ENCODE results near the gene WDR17.

The WDR17 gene

DNA sequence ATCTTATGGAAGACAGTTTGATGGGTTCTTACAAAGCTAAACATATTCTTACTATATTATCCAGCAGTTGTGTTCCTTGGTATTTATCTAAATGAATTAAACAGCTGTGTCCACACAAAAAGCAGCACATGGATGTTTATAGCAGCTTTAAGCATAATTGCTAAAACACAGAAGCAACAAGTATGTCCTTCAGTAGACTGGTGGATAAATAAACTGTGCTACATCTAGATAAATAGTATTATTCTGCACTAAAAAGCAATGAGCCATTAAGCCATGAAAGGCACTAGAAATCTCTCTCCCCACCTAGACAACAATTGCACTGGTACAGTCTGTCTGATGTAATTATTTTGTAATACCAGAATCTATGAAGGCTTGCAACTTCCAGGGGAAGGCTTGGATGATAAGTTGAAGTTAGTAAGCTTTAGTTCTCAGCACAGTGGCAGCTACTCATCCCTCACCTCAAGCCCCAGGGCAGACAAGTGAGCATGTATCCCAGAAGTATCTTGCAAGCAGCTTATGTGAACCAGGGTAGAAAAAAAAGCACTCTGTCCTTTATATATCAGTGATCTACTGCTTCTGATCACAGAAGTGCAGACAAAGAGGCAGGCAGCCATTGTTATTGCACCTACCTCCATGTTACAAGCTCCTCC, 36.9 kb downstream of the WDR17 start:
- DNase-seq = no peak

DNA sequence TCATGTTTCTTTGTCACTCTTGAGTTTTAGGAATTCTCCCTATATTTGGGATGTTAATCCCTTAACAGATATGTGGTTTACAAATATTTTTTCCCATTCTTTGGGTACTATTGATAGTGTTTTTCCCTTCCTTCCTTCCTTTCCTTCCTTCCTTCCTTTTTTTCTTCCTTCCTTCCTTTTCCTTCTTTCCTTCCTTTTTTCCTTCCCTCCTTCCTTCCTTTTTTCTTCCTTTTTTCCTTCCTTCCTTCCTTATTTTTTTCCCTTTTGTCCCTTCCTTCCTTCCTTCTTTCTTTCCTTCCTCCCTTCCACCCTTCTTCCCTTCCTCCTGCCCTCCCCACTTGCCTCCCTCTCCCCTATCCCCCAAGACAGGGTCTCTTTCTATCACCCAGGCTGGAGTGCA, 42.1 kb downstream of the WDR17 start:
- DNase-seq = no peak

DNA sequence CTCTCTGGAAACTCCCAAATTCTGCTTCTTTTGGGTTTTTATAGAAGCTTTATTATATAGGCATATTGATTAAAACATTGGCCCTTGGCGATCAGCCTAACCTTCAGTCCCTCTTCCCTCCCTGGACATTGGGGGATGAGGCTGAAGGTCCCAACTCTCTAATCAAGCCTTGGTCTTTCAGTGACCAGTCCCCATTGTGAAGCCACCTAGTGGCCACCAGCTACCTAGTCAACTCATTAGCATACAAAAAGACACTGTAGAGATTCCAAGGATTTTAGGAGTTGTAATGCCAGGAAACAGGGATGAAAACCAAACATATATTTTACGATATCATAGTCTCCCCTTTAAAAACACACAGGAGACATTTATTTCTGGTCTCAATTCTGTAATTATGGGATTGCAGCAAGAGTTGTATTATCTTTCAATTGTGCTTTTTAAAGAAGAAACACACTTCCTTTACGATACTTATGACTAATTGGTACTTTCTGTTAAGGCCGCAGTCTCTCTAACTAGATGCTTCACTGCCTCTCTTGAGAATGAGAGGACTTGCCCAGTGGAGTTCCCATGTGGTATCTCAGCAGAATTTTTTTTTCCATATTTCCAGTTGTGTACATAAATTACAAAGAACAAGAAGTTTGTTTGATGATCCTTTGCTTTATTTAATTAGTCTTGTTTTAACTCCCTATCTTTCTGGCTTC, 58.2 kb downstream of the WDR17 start:
- no peak for DNase-seq

DNA sequence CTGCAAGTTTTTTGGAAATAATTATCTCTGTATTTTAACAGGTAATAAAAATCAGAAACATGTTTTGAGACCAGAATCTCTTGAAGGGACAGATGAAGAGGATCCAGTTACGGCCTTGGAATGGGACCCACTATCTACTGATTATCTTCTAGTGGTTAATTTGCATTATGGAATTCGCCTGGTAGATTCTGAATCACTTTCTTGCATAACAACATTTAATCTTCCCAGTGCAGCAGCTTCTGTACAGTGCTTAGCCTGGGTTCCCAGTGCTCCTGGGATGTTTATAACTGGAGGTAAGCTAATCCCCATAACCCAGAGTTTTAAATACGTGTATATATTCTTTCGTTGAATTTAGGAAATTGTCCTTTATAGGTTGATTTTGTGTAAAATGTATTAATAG, 59.4 kb downstream of the WDR17 start:
- no peak for DNase-seq

DNA sequence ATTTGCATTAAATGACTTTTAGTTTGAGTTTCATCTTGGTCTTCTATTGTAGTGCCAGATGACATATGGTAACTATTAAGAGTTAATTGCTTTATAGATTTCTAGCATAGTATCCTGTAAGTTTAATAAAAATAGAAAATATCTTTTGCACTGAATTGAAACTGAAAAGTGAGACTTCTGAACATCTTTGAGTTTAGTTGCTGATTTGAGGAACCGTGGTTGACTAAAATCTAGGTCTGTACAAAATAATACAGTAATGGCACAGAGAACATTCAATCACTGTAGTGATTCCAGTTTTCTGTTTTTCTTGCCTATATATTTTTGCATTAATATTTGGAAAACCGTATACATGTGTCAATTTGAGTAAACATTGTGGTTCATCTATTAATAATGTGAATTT, 69.0 kb downstream of the WDR17 start:
- no peak for DNase-seq

DNA sequence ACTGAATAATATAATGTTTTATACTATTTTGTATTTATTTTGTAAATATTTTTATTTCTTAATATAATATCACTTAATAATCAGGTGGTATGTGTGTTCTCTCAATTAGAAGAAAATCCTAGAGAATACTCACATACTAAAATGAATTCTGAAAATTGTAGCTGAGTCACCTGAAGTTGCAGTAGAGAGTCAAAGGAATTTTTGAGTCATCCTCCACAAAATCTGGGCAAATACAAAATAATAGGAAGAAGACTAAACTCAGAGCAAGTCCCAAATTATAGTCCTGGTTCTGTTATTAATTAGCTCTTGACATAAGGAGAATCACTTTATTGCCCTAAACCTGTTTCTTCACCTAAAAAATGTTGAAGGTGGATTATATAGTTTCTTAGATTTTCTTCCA, 72.0 kb downstream of the WDR17 start:
- DNase-seq = no peak

DNA sequence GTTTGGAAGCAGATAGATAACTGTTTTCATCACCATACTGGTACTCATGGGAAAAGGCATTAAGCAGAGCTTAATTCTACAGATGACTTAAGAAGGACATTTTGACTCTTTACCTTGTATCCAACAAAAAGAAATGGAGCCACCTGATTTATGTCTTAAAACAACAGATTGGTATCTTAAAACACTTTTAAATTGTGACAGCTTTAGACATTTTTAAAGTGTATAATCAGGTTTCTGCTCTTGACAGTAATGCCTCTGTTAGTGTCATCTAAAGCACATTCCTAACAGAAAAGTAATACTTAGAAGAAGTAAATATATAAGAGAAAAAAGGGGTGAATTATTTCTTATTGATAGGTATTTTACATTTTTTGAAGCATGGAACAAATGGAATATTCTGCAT, 73.9 kb downstream of the WDR17 start:
- DNase-seq = no peak

DNA sequence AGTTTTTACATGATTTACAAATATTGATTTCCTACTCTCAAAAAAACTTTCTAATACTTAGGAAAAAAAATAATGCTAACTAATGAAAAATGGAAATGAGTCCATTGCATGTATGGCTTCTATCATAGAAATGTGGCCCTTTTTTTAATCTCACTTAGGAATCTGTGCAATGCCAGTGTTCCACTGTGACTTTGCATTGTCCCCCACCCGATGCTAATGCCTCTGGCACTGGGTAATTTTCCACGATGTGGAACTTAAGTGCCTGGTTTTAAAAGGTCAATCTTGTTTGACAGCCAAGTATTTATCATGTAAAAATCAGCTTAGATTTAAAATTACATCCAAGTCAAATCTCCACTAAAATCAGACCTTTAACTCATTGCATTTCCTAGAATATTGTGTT, 76.6 kb downstream of the WDR17 start:
- DNase-seq = no peak

DNA sequence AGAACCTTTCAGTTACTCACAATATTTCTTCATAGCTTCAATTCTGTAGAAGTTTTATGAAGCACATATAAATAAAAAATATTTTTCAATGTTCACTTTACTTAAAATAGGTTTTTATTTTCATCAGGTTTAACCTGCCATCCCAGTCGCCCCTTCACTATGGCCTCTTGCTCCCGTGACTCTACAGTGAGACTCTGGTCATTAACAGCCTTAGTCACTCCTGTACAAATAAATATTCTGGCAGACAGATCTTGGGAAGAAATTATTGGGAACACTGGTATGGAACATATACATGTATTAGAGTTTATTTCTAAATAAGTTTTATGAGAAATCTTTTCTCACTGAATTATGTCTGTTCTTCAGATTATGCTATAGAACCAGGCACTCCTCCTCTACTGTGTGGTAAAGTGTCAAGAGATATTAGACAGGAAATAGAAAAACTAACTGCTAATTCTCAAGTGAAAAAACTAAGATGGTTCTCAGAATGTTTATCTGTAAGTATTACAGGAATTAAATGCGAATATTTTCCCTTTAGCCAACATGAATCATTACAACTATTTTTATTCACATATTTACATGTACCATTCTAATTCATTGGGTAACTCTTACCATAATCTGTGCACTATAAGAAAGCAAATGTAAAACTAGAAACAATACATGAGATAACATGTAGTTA, 84.2 kb downstream of the WDR17 start:
- DNase-seq = no peak

DNA sequence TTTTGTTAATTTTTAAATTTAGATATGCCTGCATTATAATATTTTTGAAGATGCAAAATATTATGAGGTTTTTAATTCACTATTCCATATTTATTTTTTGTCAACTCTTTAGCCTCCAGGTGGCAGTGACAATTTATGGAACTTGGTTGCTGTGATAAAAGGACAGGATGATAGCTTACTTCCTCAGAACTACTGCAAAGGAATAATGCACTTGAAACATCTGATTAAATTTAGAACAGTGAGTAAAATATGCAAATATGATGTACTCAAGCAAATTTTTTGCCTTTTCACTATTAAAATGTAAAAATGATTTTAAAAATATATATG, 84.7 kb downstream of the WDR17 start:
- peak in 1 of 2 donors; percentile 1 for DNase-seq

DNA sequence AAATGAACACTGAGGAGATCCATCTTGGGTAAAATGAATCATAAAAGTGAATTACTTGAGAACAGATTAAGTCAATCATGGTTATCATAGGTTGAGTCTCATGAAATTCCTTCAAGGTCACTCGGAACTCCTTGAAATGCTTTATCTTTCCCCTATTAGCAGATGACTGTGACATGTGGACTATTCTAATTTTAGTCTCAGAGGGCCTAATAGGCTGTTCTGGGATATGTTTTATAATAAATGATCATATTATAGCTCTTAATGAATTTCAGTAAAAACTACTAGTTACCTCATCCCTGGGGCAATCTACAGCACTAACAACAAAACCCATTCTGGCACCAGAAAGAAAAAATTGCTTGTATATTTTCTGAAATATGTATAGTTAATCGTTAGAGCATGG, 85.1 kb downstream of the WDR17 start:
- DNase-seq = no peak

DNA sequence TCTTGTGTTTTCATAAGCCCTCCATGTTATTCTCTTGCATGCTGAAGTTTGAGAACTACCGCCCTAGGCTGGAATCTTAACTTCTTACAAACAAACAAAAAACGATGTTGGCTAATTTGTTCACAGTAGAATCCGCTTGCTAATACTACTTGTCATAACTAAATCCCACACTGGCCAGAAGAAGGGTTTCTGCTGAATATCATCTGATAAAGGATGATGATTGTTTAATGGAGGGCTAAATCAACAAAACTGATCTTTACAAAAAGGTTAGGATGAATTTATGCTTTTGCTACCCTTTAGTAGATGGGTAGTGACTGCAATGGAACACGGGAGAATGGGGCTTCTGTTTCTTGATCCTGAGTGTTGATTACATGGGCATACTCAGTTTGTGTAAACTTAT, 87.5 kb downstream of the WDR17 start:
- no peak for DNase-seq

DNA sequence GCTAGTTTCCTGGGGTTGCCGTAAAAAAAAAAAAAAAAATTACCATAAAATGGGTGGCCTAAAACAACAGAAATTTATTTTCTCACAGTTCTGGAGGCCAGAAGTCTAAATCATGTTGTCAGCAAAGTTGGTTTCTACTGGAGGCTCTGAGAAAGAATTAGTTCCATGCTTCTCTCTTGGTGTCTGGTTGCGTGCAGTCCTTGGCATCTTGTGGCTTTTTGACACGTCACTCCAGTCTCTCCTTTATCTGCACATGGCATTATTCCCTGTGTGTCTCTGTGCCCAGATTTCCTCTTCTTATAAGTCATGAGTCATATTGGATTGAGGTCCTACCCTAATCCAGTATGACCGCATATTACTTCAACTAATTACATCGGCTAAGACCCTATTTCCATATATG, 91.0 kb downstream of the WDR17 start:
- DNase-seq = no peak

DNA sequence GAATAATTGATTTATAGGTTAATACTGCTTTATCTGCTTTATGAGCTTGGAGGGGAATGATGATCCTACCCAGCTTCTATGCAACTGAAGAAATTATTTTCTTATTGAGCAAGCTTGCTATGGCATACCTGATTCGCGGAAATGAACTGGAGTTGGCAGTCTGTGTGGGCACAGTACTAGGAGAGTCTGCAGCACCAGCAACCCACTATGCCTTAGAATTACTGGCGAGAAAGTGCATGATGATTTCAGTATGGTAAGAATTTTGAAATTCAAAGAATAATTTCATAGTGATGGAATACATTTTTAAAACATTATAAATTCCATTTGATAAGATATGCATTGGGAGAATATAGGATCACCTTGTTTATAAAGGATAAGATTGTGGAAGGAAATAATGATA, 97.4 kb downstream of the WDR17 start:
- DNase-seq = no peak

DNA sequence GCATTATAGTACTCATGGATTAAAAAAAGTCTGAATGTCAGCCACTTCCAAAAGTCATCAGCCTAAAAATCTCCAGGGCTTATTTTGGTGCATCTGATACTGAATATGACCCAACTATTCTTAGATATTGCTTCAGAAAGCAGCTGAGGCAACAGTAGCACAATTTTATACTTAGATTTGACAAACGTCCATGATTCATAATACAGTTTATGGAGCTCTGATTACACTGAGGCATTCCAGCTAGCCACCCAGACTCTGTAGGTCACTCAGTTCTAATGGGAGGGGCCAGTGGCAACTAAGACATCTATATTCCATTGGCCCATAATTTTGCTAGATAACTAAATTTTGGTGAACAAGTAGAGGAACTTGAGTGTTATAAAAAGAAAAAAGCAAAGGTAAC, 119.4 kb downstream of the WDR17 start:
- DNase-seq = no peak

DNA sequence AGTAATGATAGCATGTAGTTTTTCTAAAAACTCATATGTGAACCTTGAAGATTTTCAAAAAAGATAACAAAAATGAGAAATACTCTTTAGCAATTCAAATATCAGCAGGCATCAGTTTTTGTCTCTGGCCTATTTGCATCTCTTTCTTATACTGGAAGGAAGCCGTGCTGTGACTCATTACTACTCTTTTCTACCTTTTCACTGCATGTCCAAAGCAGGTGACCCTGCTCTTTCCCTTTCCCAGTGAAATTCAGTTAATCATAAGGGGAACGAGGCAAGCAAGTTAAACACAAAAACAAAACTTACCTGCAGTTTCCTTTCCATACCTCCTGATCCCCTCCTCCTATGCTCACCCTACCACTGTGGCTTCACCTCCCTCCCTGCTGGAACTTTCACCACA, 120.4 kb downstream of the WDR17 start:
- no peak for DNase-seq

DNA sequence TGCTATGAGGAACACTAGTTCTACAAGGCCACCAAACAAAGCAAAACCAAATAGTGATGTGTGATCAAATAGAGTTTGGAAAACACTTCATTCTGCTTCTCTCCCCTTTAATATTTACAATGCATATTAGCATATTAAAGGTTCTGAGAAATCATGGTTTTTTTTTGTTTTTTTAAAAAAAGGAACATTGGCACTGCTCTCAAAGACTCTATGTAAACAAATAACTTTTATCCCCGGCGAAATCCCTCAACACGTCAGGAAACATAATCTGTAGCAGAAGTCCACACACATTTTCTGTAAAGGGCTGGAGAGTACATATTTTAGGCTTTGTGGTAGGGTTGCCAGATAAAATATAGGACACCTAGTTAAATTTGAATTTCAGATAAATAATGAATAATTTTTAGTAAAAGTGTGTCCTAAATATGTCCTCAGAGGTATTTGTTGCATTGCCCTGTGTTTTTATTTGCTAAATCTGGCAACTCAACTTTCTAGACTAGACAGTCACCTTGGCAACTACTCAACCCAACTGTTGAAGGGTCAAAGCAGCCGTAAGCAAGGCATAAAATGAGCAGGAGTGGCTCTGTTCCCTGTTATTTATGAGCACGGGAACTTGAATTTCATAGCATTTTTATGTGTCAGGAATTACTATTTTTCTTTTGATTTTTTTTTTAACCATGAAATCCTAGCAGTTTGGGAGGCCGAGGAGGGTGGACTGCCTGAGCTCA, 121.2 kb downstream of the WDR17 start:
- no peak for DNase-seq

DNA sequence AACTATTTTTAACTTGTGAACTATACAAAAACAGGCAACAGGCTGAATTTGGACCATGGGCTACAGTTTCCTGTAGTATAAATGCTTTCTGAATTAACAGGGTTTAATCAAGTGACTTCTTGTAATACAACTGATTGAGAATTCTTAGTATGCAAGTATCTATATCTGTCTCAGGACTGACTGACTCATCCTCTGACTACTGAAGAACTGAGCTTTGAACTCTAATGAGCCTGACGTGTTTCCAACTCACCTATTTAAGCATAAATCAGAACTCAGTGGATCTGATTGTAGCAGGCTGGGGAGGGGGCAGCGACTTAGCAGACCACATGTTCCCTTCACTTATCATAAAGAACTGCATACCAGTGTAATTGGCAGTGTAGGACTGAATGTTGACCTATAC, 122.0 kb downstream of the WDR17 start:
- no peak for DNase-seq

DNA sequence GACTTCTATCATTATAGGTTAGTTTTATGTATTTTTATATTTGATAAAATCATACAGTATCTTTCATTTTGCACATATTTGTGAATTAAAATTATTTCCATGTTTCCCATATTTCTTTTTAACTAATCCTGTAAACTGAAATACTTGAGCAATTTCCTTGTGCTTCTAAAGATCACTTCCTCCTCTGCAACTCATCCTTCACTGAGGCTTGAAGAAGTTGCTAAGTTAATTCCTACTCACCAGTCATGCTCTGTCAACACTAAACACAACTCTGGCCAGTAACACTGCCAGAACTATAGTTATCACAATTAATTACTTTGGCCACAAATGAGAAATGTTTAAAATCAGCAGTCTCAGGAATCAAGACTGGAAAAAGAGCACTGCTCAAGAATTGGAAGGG, 123.0 kb downstream of the WDR17 start:
- DNase-seq = no peak

DNA sequence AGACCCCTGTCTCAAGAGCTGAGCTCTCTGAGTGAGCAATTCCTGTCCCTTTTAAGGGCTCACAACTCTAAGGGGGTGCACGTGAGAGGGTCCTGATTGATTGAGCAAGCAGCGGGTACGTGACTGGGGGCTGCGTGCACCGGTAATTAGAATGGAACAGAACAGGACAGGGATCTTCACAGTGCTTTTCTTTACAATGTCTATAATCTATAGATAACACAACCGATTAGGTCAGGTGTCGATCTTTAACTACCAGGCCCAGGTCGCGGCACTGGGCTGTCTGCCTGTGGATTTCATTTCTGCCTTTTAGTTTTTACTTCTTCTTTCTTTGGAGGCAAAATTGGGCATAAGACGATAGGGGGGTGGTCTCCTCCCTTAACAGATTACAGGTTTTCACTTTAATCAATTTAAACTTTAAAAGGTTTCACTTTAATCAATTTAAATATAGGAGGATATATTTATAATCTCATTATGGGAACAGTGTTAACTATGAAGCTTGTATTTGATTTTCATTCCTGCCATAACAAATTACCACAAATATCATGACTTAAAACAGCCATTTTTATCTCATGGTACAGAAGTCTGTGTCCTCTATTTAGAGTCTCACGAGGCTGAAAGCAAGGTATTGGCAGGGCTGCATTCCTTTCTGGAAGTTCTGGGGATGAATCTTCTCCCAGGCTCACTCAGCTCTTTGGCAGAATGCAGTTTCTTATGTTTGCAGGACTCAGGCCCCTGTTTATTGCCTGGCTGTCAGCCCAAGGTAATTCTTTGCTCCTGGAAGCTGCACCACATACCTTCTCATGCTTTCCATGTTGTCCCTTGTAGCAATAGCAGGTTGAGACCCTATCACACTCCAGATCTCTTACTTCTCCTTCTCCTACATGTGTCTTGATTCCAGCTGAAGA, 124.5 kb downstream of the WDR17 start:
- DNase-seq = no peak

DNA sequence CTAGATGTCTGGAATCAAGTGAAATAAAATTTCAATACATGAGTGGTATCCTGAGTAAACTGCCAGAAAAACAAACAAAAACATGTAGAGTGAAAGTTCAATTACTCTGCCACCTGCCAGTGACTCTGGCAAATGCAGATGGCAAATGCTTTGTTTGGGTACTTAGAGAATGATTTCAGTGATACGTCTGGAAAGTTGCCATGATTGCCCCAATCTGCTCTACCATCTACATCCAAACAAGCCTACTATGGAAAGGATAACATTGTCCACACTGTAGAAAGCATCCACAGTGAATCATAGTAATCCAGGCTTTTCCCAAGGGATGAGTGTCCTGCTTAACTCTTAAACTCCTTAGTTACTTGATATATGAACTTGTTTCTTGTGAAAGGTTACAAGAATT, 126.3 kb downstream of the WDR17 start:
- no peak for DNase-seq

DNA sequence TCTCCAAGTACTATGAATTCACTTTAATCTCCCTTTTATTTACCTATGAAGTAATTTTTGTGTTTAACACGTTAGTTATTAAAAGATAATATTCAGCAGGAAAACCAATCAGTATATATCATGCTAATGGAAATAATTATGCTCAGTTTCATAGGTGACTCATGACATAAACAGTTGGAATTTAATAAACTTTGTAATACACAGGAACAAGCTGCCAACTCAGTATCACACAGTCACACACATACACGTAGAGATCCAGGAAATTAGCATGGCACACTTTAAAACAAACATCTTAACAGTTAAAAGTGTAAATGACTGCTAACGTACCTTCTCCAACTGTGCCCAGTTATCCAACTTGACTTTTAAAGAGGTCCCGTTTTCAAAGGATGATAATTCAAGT, 127.5 kb downstream of the WDR17 start:
- DNase-seq = no peak

DNA sequence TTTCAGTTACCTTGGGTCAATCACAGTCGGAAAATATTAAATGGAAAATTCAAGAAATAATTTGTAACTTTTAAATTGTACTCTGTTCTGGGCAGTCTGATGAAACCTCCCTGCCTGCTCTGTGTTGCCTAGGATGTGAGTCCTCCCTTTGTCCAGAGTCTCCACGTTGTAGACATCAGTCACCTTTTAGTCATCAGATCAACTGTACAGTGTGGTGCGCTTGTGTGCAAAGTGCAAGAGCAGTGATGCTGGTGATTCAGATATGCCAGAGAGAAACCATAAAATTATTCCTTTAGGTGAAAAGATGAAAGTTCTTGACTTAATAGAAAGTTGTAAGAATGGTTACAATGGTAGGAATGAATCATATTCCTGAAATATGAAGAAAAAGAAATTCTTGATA, 128.3 kb downstream of the WDR17 start:
- DNase-seq = no peak

Measured in bone marrow (tissue), 2 donors.